T-helper 2 cell treated with Interferon-gamma antibody and Interleukin-4, amounts not matched to agents 5 μg/mL and 100 μg/mL, for 36 hours (primary cell): ENCODE data around the gene UBE2J1.

Source experiments
- DNase-seq: peaks from one replicate; pipeline ENCODE4 v3.0.0; 2021; ENCODE audit warnings: low spot score
- H3K27ac Mint-ChIP-seq: one replicate; pipeline ENCODE4 v1.8.0; 2021; ENCODE audit warnings: mild to moderate bottlenecking, mixed read lengths
- H3K27me3 Mint-ChIP-seq: one replicate; pipeline ENCODE4 v1.8.0; 2021; ENCODE audit warnings: low read depth, mixed read lengths
- H3K36me3 Mint-ChIP-seq: one replicate; pipeline ENCODE4 v1.8.0; 2021; ENCODE audit warnings: low read depth, mixed read lengths
- H3K4me1 Mint-ChIP-seq: one replicate; pipeline ENCODE4 v1.8.0; 2021; ENCODE audit warnings: low read depth, mixed read lengths
- H3K4me3 Mint-ChIP-seq: one replicate; pipeline ENCODE4 v1.8.0; 2022; ENCODE audit warnings: mild to moderate bottlenecking, moderate library complexity, mixed read lengths
- H3K9me3 Mint-ChIP-seq: one replicate; pipeline ENCODE4 v1.8.0; 2021; ENCODE audit warnings: mixed read lengths

Gene UBE2J1

GRCh38 chr6:89284081-89284480 is 68.4 kb downstream of the UBE2J1 start:
- Mint-ChIP-seq H3K36me3 (no peaks in the 10 kb centered on the region), H3K4me1 (peaks cover 3% of the 10 kb centered on the region), H3K9me3 (no peaks in the 10 kb centered on the region), H3K27ac (no peak overlapping the region), H3K27me3 (peaks cover 7% of the 10 kb centered on the region), H3K4me3 (no peak overlapping the region)
- no peak for DNase-seq

- no peak overlapping the region for H3K4me3 Mint-ChIP-seq
- peaks cover 7% of the 10 kb centered on the region for H3K27me3 Mint-ChIP-seq
- H3K4me1 Mint-ChIP-seq: peaks cover 3% of the 10 kb centered on the region
- no peak overlapping the region for H3K27ac Mint-ChIP-seq
- DNase-seq: no peak
- H3K36me3 Mint-ChIP-seq: no peaks in the 10 kb centered on the region
- H3K9me3 Mint-ChIP-seq: no peaks in the 10 kb centered on the region
Measured at GRCh38 chr6:89282749-89283148, 69.8 kb downstream of the UBE2J1 start.

- Mint-ChIP-seq H3K4me3 (no peak overlapping the region), H3K9me3 (no peaks in the 10 kb centered on the region), H3K4me1 (peaks cover 3% of the 10 kb centered on the region), H3K36me3 (no peaks in the 10 kb centered on the region), H3K27me3 (peaks cover 9% of the 10 kb centered on the region), H3K27ac (no peak overlapping the region)
- DNase-seq: peak; percentile 30
Measured at GRCh38 chr6:89281779-89282246, 70.7 kb downstream of the UBE2J1 start.

GRCh38 chr6:89278956-89279355 is 73.6 kb downstream of the UBE2J1 start:
- H3K4me1 Mint-ChIP-seq: peaks cover 3% of the 10 kb centered on the region
- H3K36me3 Mint-ChIP-seq: no peaks in the 10 kb centered on the region
- H3K9me3 Mint-ChIP-seq: no peaks in the 10 kb centered on the region
- H3K27me3 Mint-ChIP-seq: peaks cover 9% of the 10 kb centered on the region
- H3K27ac Mint-ChIP-seq: no peak overlapping the region
- DNase-seq: no peak
- no peak overlapping the region for H3K4me3 Mint-ChIP-seq
